GM04504 (cell line): ENCODE data around the gene MAP2K5.

Experiments used
- DNase-seq: peaks from one replicate; pipeline ENCODE4 v3.0.0-alpha.2; 2012; ENCODE audit warnings: low read depth

Gene MAP2K5

DNA sequence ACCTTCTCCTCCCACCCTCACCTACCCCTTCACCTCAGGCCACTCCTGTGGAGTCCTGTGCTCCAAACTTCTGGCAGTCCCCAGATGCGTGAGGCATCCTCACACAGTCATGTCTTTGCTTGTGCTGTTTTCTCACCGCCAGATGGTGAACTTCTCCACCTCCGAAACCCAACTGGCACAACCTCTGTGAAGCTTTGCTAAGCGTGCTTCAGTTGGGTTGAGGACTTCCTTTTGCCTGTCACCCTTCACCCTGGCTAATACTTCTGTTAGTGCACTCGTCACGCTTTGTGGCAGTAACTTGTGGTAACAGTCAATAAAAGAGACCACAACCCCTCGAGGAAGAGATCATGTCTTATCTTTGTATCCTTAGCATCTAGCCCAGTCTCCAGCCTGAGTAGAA lies 240.8 kb downstream of the MAP2K5 start:
- no peak for DNase-seq

DNA sequence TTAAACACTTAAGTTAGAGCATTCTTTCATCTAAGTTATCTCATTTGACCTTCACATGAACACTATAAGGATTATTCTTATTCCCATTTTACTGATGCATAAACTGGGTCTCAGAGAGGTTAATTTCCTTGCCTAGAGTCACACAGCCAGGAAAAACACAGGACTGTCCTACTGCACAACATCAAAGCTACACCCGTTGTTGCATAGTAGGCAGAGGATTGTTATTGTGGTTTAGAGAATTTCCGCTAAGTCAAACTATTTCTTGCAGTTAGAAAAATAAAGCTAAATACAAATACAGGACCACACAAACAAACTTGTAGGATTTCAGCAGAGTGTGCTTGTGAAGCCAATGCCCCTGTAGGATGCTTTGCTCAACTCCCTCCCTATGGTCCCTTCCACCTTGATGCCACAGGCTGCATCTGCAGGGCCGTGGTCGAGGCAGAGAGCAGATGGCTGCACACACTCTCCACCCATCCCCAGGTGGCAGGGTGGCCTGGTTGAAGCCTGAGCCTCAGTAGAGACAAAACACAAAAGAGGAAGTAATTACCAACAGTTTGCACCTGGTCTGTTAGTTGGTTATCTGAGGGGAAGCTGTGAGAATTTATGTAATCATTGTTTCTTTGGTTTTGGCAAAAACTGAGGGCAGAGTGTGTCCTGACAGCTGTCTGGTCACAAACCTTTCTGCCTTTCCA lies 241.7 kb downstream of the MAP2K5 start:
- no peak for DNase-seq

DNA sequence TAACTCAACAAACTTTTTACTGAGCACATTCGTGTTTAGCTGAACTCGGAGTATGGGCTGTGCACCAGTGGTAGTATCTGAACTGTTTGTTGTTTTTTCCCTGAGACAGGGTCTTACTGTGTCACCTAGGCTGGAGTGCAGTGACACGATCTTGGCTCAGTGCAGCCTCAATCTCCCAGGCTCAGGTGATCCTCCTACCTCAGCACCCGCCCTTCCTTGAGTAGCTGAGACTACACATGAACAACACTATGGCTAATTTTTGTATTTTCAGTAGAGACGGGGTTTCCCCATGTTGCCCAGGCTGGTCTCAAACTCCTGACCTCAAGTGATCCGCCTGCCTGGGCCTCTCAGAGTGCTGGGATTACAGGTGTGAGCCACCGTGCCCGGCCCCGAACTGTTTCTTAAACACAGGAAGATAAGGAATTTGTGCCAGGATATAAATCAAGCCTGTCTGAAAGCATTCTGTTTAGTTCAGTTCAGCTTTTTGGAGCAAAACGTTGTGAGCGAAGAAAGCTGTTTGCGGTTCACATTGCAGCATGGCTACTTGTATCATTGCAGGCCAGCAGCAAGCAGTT lies 242.4 kb downstream of the MAP2K5 start:
- no peak for DNase-seq

DNA sequence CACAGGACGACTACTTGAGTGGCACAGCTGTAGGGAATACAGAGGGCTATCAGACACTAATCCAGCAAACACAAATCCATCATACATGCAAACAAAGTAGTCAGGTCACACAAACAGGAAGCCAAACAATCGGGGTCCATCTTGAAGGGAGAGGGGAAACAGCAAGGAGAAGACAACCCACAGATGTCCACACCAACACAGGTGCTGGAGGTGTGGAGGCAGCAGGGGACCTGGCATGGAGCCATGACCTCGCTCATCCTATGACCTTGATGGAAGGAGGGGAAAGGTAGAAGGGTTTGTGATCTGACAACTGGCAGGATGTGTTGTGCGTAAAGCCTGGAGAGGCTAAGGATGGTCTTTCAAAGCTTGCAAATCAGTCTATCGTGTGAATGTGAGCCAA lies 242.9 kb downstream of the MAP2K5 start:
- DNase-seq, result no peak

DNA sequence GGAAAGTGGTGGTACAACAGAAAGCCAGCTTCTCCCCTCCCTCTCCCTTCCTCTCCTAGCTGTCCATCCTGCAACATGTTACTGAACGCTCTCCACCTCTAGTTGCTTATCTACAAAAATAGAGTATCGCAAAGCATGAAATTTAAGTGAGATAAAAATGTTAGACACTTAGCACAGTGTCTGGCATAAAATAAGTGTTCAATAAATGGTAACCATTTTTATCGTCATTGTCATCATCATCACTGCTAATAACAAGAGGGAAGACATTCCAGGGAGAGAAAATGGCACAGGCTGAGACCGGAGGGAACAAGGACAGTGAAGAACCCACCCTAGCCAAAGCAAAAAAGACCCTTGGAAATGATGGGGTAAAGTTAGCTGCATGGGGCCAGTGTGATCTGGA lies 244.1 kb downstream of the MAP2K5 start:
- DNase-seq, result no peak

DNA sequence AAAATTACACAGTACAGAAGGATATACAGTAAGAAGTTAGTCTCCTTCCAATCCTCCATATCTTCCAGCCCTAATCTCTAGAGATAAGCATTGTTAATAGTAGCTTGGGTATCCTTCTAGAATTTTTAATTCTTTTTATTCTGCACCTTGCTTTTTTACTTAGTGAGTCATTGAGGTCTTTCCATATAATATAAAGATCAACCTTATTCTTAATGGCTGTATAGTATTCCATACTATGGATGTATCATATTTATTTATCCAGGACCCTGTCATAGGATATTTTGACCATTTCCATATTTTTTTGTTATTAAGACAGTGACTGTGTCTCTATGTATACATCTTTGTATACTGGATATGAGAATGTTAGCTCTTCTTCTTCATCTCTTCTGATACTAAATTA lies 246.5 kb downstream of the MAP2K5 start:
- DNase-seq, result no peak

DNA sequence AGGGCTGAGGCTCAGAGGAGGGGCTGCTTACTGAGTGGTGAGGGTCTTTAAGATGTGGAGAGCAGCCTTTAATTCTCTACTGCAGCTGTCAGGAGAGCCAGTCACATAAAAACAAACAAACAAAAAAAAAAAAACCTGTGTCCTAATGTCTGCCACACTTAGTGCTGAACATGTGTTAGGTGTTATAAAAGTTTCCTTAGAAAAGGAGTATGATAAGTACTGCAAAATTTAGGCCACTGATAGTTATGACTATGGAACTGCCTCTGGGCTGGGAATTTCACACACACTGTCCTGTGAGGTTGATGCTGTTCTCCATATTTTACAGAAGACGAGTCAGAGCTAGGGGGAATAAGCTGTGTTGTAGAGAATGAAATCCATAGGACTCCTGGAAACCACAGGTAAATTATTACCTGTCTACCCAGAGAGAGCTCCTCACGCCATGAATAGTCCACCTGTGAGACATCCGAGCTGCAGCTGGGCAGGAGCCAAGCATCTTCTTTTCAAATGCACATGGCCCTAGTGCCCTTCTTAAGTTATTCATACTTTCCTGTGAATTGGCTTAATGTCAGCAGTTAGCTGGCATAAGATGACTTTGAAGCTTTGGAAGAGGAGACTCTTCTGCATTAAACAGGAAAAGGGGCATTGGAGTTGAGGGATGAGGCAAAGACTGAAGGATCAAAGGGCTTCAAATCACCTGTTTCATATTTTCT lies 248.3 kb downstream of the MAP2K5 start:
- DNase-seq, result no peak

DNA sequence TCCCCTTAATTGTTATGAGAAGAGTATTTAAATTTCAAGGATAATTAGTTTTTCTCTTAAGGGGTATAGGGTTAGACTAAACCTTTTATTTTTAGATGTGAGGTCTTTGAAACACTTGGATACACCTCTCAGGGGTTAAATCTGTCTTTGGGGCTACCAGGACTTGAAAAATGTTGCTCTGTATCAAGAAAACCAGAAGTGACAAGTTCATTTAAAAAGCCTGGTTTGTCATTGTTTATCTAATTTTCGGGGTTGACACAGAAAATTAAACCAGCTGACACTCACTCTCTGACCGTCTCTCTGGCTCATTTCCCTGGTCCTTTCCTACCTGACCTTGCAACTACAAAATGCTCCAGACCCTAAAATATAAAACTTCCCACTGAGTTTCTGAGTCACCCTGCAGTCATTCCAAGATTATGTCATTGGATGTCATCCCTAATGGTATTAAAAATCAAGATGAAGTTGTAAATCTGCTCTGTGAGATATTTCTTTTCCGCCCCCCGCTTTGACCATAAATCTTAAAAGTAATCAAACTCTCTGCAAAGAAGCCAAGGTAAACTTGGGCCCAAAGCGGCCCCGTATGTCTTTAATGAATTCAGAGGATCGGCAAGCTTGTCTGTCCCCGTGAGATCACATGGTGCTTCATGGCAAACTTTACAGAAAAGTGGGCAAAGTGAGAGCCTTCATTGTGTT lies 249.9 kb downstream of the MAP2K5 start:
- DNase-seq, result no peak

DNA sequence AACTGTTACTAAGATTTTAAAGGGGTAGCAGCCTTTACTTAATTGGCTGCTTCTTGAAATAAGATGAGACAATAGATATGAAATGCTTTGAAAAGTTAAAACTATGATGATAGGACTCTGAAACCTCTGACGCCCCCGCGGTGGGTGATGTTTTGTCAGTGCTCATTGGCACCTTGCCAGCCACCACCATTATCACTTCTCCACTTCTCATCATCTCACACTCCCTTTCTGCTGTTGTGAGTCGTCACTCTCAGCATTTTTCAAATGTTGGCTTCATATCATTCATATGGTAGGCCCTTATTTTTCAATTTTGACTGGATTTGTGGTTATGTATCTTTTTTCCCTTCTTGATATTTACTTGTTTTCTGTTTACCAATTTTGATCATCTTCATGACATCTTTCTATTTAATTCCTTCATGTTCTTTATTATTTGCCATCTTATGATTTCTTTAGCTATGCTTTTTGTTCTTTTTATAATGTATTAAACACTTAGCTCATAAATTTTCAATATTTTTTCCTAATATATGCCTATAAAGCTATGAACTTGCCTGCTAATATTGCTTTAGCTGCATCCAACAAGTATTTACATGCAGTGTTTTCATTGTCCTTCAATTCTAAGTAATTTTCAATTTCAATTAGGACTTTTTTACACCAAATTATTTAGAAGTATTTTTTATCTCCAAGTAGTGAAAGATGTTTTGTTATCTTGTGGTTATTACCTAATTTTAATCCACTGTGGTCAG lies 252.5 kb downstream of the MAP2K5 start:
- no peak for DNase-seq

DNA sequence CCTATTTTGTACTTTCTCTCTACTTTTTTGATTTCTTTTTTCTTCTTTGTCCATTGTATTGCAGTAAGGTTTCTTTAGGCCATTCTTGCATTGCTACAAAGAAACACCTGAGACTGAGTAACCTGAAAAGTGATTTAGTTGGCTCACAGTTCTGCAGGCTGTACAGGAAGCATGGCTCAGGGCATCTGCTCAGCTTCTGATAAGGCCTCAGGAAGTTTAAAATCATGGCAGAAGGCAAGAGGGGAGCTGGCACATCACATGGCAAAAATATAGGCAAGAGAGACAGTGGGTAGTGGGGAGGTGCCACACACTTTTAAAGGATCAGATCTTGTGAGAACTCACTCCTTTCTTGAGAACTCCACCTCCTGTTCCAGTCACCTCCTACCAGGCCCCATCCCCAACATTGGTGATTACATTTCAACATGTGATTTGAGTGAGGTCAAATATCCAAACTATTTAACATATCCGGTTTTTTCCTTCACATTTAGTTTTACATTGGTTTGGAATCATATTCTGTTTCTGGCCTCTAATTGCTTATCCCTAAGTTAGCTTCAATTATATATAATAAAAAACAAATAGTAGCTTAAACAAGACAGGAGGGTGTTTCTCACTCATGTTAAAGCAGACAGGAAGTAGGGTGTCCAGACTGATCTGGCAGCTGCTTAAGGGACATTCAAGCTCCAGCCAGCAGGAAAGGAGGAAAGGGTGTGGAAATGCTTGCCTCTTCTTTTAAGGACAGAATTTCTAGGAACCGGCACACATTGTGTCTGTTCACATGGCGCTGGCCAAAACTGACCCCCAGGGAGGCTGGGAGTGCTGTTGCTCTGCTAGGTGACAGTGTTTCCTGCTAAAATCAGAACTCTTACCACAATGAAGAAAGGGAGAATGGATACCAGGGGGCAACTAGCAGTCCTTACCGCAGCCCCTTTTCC lies 254.0 kb downstream of the MAP2K5 start:
- DNase-seq, result no peak

DNA sequence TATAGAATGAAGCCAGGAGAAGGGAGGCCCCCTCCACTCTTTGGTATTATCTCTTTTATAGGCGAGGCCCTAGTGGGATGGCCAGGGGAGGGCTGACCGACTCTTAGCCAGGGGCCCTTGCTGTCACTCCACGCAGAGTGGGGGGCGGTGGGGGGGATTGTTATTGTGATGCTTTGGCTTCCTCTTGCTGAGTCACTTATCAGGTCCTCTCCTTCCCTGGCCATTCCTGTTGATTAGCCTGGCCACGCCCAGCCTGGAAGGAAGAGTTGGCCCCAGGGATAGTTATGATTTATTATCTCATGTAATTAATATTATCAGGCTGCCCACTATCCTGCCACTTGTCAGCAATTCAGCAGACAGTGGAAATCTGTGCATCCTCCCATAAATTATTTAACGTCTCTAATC lies 257.3 kb downstream of the MAP2K5 start:
- no peak for DNase-seq

DNA sequence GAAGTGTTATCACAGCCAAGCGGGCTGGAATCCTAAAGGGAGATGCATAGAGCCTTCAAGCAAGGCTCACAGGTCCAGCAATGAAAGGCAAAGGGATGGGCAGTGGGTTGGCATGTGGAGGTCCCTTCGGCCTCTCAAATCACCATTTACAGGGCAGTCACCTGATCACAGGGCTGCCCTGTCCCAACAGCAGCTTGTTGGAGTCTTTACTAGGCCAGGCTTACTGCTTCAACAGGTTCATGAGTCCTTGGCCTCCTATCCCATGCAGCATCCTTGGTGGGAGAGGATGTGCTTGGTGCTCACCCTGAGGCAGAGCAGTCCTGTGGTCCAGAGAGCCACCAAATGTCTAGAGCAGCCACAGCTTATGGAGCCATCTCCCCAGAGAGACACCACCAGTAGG lies 258.6 kb downstream of the MAP2K5 start:
- no peak for DNase-seq

DNA sequence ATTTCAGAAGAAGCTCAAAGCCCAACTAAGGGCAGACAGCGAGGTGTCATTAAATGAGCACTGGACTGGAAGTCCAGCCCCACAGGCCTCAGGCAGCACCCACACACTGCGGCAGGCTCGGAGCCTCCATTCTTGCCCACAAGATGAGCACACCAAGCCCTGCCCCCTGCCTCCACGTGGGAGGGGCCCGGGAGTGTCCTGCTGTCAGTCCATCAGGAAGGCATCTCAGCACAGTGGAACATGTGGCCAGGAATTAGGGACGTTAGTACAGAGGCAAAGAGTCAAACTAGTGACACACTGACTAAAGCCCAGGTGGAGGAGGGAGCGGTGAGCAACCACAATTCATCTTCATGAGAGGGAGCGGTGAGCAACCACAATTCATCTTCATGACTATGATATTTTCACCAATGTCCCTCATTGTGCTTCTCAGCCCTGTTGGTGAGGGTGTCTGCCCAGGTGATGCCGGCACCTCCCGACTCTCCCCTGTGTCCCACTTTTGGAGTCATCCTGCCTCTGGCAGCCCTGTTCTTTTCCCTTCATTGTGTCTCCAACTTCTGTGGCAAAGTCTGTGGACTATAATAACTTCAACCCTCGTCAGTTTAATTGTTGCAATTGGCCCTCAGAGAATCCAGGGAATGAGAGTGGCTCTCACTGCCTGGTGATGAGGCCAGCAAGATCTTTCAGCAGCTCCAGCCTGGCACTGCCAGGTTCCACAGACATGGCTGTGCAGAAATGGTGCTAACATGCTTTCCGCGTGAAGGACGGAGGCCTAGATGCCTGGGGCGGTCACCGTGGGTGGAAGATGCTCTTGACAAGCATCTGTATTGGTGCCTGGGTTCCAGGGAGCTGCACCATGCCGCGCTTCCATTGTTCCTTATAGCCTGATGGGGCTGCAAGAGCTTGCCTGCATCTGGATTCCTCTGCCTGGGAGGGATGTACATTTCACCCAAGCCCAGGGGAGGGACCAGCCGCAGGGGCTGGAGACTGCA lies 259.7 kb downstream of the MAP2K5 start:
- DNase-seq, result no peak

DNA sequence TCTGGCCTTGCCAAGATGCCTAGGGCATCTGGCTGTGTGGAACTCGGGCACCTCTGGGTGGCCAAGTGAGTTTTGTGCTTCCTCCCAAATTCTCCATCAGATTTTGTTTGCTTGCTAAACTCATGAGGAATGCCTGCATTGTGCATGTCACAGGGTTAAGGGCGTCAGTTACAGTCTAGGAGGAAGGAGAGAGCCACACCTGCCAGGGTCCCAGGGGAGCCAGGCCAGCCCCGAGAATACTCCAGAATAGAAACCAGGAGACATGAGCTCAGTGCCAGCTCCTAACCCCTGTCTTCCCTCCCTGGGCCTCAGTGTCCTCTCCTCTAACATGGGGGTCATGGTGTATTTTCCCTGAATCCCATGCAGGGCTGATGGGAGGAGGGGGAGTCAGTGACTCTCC lies 260.8 kb downstream of the MAP2K5 start:
- DNase-seq, result no peak

DNA sequence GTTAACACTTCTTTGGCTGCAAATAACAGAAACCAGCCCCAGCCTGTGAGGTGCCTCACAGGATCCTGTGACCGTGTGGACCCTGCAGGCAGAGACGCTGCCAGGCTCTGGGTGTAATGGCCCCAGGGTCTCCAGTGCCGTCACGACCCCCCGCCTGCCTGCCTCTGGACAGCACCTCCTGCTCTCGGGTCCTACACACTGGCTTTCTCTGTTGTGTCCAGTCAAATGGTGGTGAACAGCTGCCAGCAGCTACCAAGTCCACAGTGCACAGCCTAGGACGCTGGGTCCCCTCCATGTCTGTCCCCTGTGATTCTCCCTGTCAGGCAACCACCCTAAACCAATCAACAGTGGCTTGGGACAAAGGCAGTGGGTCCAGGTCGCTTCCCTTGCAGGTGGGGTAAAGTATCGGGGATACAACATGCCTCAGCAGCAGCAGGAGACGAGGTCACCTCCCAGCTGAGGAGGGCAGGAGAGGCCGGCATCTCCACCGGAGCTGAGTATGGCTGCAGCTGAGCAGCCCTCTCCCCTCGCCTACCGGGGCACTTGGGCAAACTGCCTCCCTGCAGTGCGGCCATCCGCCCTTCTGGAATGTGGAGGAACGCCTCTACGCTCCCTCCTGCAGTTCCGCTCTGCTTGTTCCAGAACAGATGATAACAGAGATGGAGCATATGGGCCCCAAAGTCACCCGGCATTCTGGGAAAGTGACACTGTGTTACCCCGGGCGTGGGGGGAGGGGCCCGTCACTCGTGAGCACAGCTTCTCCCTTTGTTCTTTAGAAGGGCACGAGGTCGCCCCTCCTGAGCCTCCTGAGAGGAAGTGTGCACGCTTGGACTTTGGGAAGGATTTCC lies 261.7 kb downstream of the MAP2K5 start:
- no peak for DNase-seq

DNA sequence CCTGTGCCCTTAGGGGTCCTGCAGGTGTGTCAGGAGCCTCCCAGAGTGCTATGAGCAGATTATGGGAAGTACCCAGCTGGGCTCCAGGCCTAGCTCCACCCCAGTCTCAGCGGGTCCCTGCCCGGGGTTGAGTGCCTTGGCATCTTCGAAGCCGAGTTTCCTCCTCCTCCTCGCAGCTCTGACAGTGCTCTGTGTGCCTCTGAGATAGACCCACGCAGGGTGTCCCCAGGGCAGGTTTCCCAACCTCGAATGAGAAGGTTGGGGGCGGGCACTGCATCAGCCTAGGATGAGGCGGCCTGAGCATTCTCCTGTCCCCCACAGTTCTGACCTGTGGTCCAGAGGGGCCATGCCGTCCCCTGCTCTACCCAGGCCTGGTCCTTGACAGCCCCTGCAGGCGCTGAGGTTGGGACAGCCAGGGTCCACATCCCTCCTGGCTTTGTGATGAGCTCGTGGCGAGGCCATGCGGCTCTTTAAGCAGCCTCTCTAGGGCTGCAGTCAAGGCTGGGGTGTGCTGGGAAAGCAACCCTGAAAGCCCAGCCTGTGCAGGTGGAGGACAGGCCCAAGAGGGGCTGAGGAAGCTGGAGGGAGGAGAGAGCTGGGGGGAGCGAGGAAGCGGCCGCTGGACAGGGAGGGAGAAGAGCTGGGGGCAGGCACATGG lies 262.6 kb downstream of the MAP2K5 start:
- DNase-seq, result no peak

DNA sequence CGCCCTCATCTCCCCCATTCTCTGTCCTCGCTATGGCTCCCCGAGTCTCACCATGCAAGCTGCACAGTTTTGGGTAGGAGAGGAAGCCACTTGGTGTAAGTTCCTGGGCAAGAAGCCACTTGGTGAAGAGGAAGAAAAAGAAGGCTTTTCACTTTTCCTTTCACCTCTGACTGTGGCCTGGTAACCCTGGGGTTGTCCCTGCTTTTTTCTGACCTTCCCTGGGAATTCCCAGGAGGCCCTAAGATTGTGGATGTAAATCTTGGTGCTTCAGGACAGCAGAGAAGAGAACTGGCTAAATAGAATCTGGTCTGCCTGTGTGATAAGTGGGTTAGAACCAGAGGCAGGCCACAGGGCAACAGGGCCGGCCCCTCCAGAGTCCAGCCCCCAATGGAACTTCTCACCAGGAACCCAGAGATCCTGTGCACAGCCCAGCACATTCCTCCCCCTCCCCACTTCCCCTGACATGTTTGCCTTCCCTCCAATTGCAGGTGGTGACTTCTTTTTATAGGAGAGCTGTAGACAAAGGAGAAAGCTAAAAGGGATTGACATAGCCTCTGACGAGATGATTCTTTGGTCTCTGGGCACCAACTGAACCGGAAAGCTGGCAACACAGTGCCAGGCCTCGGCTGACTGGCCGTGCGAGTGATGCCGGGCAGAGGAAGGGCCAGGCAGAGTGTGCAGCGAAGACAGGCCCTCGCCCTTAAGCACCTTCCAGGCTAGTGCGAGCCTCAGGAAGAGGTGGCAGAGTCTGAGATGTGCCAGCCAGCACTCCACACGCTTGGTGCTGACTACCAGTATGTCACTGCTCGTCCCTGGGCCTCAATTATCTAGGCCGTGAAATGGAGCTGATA lies 263.4 kb downstream of the MAP2K5 start:
- no peak for DNase-seq
